ENCODE results near the gene MOB3B. TPM values are rescaled to one million over a fixed set of nuclear protein-coding genes. Genes with fewer than 3 reads are reported as not detected.

Gene MOB3B
- total RNA-seq, 1 donor: 0.43 TPM

DNA sequence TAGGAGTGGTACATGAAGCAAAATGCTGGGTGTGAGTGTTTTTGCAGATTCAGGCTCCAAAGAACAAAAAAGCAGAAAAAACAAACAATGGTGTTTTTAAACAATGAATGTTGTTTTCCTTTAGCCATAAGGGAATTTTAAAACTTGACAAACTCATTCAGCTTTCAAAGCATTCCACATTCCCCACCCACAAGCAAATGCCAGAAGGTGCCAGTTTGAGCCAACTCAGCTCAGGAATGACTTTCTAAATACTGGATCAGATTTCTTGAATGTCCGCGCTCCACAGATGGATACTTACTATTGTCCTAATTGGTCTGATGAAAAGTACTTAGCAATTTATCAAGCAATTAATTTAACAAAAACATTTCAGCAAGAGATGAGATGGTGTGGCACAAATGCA, 12.9 kb upstream of the MOB3B start:
- H3K4me3 ChIP-seq (ENCODE audit: low read depth, low read length): no peak overlapping the region
- TF ChIP-seq, protein P1, sequence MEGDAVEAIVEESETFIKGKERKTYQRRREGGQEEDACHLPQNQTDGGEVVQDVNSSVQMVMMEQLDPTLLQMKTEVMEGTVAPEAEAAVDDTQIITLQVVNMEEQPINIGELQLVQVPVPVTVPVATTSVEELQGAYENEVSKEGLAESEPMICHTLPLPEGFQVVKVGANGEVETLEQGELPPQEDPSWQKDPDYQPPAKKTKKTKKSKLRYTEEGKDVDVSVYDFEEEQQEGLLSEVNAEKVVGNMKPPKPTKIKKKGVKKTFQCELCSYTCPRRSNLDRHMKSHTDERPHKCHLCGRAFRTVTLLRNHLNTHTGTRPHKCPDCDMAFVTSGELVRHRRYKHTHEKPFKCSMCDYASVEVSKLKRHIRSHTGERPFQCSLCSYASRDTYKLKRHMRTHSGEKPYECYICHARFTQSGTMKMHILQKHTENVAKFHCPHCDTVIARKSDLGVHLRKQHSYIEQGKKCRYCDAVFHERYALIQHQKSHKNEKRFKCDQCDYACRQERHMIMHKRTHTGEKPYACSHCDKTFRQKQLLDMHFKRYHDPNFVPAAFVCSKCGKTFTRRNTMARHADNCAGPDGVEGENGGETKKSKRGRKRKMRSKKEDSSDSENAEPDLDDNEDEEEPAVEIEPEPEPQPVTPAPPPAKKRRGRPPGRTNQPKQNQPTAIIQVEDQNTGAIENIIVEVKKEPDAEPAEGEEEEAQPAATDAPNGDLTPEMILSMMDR (IDR thresholded peaks at IDR 0.05; ENCODE audit: insufficient read depth, low read depth, low read length): no peak
- DNase-seq (ENCODE audit: low read depth): no peak

DNA sequence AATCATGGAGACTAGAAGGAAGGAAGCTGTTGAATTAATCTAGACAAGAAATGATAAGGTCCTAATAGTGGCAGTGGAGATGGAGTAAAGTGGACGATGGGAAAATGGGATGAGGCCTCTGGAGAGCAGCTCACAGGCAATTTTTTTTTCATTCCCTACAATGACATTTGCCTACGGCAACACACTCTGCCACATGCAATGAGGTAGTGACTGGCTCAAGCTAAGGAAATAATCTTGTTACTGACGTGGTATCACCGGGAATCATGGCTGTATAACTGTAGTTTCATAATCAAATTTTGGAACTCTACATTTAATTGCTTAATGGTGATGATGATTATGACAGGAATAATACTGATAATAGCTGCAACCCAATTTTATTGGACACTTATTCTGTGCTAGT, 12.1 kb upstream of the MOB3B start:
- no peak for DNase-seq (ENCODE audit: low read depth)
- H3K4me3 ChIP-seq (ENCODE audit: low read depth, low read length): no peak overlapping the region
- TF ChIP-seq, protein P1 (IDR thresholded peaks at IDR 0.05; ENCODE audit: insufficient read depth, low read depth, low read length): no peak

DNA sequence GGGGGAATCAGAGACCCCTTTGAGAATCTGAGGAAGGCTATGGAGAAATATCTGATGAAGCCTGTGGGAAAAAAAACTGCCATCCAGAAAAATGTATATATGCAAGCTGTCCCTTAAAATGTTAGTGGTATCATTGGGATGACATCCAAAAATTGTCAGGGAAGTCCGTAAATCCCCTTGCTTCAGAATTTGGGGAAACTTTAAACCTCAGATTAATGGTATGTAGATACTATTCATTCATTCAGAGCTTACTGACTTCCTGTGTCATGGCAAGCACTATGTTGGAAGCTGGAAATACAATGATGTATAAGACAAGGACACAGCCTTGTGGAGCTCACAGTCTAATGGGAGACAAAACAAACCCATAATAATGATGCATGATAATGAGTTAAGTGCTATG, 10.9 kb upstream of the MOB3B start:
- H3K4me3 ChIP-seq (ENCODE audit: low read depth, low read length): no peak overlapping the region
- TF ChIP-seq, protein P1 (IDR thresholded peaks at IDR 0.05; ENCODE audit: insufficient read depth, low read depth, low read length): no peak
- DNase-seq (ENCODE audit: low read depth): peak; percentile 62

DNA sequence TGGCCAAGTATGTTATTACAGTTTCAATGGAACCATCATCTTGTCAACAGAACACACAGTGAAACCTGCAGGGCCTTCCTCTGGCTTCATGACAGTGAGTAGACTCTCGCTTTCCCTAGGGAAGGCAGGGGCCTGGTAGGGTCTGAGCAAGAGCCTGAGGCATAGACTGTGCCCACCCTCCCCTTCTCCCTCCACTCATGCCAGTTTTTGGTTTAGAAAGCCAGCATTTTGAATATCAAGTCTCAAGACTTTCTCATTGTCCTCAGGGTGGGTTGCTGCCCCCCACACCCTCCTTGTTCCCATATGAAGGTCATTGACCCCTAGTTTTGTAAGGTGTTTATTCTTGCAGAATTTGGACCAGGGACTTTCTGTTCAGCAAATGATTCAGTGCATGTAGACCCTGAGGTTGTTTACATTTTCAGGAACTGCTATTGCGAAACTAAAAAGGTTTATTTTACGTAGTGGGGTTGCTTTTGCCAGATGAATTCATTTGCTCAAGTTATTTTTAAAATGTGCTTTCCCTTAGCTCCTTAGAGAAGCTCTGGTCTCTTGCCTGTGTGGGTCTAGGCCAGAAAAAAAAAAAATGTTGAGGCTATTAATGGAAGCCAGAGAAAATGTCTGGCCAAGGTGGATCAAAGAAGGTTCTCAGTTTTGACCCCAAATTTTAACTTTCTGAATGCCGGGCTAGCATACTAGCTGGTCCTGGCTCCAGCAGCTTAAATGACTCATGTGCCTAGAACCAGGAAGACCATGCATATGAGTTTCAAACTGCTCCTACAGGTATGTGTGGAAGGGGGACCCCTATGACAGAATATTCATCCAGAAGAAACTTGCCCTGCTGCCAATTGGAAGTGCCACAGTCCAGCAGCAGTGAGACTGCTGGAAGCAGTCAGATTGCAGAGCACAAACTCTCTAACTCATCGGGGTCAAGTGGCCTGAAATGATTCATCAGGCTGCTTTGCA, 10.1 kb upstream of the MOB3B start:
- TF ChIP-seq, protein P1 (IDR thresholded peaks at IDR 0.05; ENCODE audit: insufficient read depth, low read depth, low read length): no peak
- H3K4me3 ChIP-seq (ENCODE audit: low read depth, low read length): no peak overlapping the region
- DNase-seq (ENCODE audit: low read depth): peak; percentile 93

DNA sequence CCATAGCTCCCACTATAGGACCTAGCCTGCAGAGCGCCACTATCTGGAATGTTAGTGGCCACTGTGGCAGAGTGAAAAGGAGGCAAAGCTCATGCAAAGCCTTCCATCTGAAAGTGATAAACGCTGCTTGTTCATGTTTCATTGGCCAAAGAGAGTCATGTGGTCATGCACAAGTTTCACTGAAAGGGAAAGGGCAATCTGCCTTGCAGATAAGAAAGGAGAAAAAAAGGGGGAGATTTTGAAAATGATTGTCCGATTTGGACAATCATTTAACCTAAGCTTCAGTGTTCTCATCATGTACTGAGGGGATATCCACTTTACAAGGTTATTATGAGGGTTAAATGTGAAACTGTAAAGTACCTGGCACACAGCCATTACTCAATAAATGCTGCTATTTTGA, 9.0 kb upstream of the MOB3B start:
- H3K4me3 ChIP-seq (ENCODE audit: low read depth, low read length): no peak overlapping the region
- TF ChIP-seq, protein P1 (IDR thresholded peaks at IDR 0.05; ENCODE audit: insufficient read depth, low read depth, low read length): no peak
- no peak for DNase-seq (ENCODE audit: low read depth)

GRCh38 chr9:27537756-27538155, 8.1 kb upstream of the MOB3B start:
- H3K4me3 ChIP-seq (ENCODE audit: low read depth, low read length): no peak overlapping the region
- no peak for DNase-seq (ENCODE audit: low read depth)
- TF ChIP-seq, protein P1 (IDR thresholded peaks at IDR 0.05; ENCODE audit: insufficient read depth, low read depth, low read length): no peak

All from fibroblast of villous mesenchyme (primary cell).